AG10803 (cell line): ENCODE measurements around the gene SULT1C4.

ENCODE experiments used
- DNase-seq: peaks from one replicate; pipeline ENCODE4 v3.0.0; 2010; ENCODE audit warnings: low read depth
- H3K4me3 ChIP-seq: 2 replicates; pipeline ENCODE4 v1.5.1; 2011; ENCODE audit warnings: mild to moderate bottlenecking, low read length, control low read depth
- CTCF ChIP-seq: conservative IDR thresholded peaks from 2 replicates; pipeline ENCODE4 v1.5.1; 2011; ENCODE audit warnings: mild to moderate bottlenecking, low read length, control low read depth, inconsistent platforms

The SULT1C4 gene

GRCh38 chr2:108388045-108388444 is 10.3 kb downstream of the SULT1C4 start:
- DNase-seq, result no peak
- no peak overlapping the region for H3K4me3 ChIP-seq
- TF ChIP-seq CTCF, result no peak

GRCh38 chr2:108390340-108390739 is 12.6 kb downstream of the SULT1C4 start:
- DNase-seq, result no peak
- no peak for TF ChIP-seq CTCF
- no peak overlapping the region for H3K4me3 ChIP-seq

- no peak overlapping the region for H3K4me3 ChIP-seq
- DNase-seq, result no peak
- no peak for TF ChIP-seq CTCF
These were observed 14.3 kb downstream of the SULT1C4 start for GRCh38 chr2:108392029-108392428.

GRCh38 chr2:108393197-108393596 is 15.4 kb downstream of the SULT1C4 start:
- TF ChIP-seq CTCF, result no peak
- H3K4me3 ChIP-seq, result no peak overlapping the region
- DNase-seq, result no peak

GRCh38 chr2:108395155-108395554 is 17.4 kb downstream of the SULT1C4 start:
- no peak for TF ChIP-seq CTCF
- DNase-seq, result no peak

GRCh38 chr2:108396845-108397244 is 19.1 kb downstream of the SULT1C4 start:
- no peak overlapping the region for H3K4me3 ChIP-seq
- peak; percentile 48 for TF ChIP-seq CTCF
- DNase-seq, result peak; percentile 48

More at GRCh38 chr2:108395155-108395554, 17.4 kb downstream of the SULT1C4 start:
- H3K4me3 ChIP-seq, result no peak overlapping the region

- H3K4me3 ChIP-seq, result no peak overlapping the region
- no peak for TF ChIP-seq CTCF
- DNase-seq, result no peak
These were observed 21.7 kb downstream of the SULT1C4 start for GRCh38 chr2:108399479-108399878.
